Coronary artery (tissue), 2 donors: ENCODE results near the gene EIF2D.
"Not testable (repeated sequence)": the region's sequence is repeated elsewhere in the genome, so short reads cannot be mapped to it uniquely, and the experiment has no call there.

Experiments used
- DNase-seq: peaks from one replicate; pipeline ENCODE4 v3.0.0-alpha.2; 2017; ENCODE audit warnings: low spot score
- H3K27ac ChIP-seq, 2 donors: fragments of 200-600 bp; sonication (generic); one replicate each; pipeline ENCODE4 v1.5.1; 2016 to 2019
- H3K4me3 ChIP-seq: fragments of 200-600 bp; sonication (generic); 2 replicates; pipeline ENCODE4 v1.5.1; 2016; ENCODE audit warnings: mild to moderate bottlenecking, moderate library complexity
- CTCF ChIP-seq: fragments of 200-600 bp; sonication (generic); IDR thresholded peaks from one replicate; pipeline ENCODE4 v1.5.1; 2019; ENCODE audit warnings: antibody characterized with exemption

The EIF2D gene

GRCh38 chr1:206582537-206582936 lies 29.7 kb downstream of the EIF2D start:
- no peak for TF ChIP-seq CTCF
- Histone ChIP-seq H3K4me3 (no peak overlapping the region), H3K27ac (no peak overlapping the region)
- no peak for DNase-seq

GRCh38 chr1:206581571-206581981 lies 30.7 kb downstream of the EIF2D start:
- no peak overlapping the region for H3K27ac ChIP-seq
- no peak for DNase-seq
- H3K4me3 ChIP-seq = no peak overlapping the region
- TF ChIP-seq CTCF = no peak

GRCh38 chr1:206581114-206581497 lies 31.2 kb downstream of the EIF2D start:
- not testable (repeated sequence) for DNase-seq, H3K27ac ChIP-seq

GRCh38 chr1:206580438-206581113 lies 31.7 kb downstream of the EIF2D start:
- no peak for DNase-seq
- peak overlapping the region in 1 of 2 donors; percentile 67 for H3K27ac ChIP-seq
- no peak for TF ChIP-seq CTCF
- H3K4me3 ChIP-seq = no peak overlapping the region

More at GRCh38 chr1:206581114-206581497, 31.2 kb downstream of the EIF2D start:
- H3K4me3 ChIP-seq = not testable (repeated sequence)

GRCh38 chr1:206579747-206580437 lies 32.4 kb downstream of the EIF2D start:
- peak overlapping the region in 1 of 2 donors; percentile 67 for H3K27ac ChIP-seq
- no peak for DNase-seq
- no peak overlapping the region for H3K4me3 ChIP-seq
- no peak for TF ChIP-seq CTCF

- no peak for TF ChIP-seq CTCF
- no peak overlapping the region for H3K27ac ChIP-seq
- no peak overlapping the region for H3K4me3 ChIP-seq
- no peak for DNase-seq
Measured at GRCh38 chr1:206578978-206579374, 33.3 kb downstream of the EIF2D start.

GRCh38 chr1:206578068-206578977 lies 33.9 kb downstream of the EIF2D start:
- H3K27ac ChIP-seq = no peak overlapping the region
- no peak for DNase-seq
- no peak for TF ChIP-seq CTCF
- H3K4me3 ChIP-seq = no peak overlapping the region
